Measurements from ENCODE around the gene PYGO2. TPM values are rescaled to one million over a fixed set of nuclear protein-coding genes. Genes with fewer than 3 reads are reported as not detected.

The PYGO2 gene
- total and polyA plus RNA-seq, 8 donors = 26.6 to 42.9 (median 37.3) TPM

DNA sequence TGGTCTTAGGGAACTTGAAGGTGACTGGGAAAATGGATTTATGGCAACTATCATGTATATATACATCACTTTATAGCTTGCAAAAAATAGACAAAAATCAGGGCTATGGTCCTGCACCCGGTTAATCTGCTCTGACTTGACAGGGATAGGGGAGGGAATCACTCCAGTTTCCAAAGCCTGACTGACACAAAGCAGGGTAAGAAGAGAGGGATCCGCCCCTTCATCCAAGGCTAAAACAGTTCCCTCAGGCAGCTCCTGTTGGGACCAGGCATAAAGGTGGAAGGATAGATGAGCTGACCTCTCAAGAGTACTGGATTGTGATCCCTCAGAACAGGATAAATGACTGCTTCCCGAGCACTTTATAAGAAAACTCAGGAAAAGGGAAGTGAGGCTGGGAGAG lies 7.0 kb downstream of the PYGO2 start:
- TF ChIP-seq CTCF (IDR thresholded peaks at IDR 0.05) = no peak
- Histone ChIP-seq H3K27me3 (no peaks in the 10 kb centered on the region), H3K27ac (peak overlapping the region in 1 of 2 donors; percentile 81), H3K9me3 (no peaks in the 10 kb centered on the region), H3K4me3 (peak overlapping the region in 1 of 2 donors; percentile 14), H3K4me1 (peaks cover 23 to 64% of the 10 kb centered on the region in 2 donors), H3K36me3 (peaks cover 0 to 34% of the 10 kb centered on the region in 2 donors)
- intact Hi-C loops (cut with DNase I) = loop anchor here in 1 of 2 donors (10.0 kb wide), 1 partner anchor 110 kb away; the partner anchor contains the start of gene EFNA4
- ATAC-seq (no peak), DNase-seq (no peak)

DNA sequence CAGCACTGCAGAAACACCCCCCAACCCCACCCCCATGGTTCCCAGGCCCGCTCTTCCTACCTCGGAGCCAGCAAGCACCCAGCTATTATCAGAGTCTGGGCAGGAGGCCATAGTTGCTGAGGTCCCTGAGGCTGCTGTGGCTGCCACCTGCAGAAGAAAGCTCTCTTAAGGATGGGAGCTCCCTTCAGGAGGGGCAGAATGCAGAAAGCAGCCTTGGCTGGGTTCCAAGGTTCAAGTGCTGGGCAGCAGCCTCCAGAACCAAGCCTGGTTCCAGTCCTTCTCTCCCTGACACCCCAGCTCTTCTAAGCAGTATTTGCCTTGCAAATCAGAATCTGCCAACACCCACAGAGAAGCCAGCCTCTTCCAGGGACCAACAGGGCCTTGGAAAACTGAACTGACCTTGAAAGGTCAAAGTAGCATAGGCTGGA lies 8.0 kb downstream of the PYGO2 start:
- ATAC-seq (no peak), DNase-seq (no peak)
- intact Hi-C loops (cut with DNase I) = loop anchor here in 1 of 2 donors (10.0 kb wide), 1 partner anchor 111 kb away; the partner anchor contains the start of gene EFNA4
- no peak for TF ChIP-seq CTCF (IDR thresholded peaks at IDR 0.05)
- H3K36me3 ChIP-seq = peaks cover 0 to 25% of the 10 kb centered on the region in 2 donors
- H3K27me3 ChIP-seq = no peaks in the 10 kb centered on the region
- H3K9me3 ChIP-seq = no peaks in the 10 kb centered on the region
- H3K27ac ChIP-seq = no peak overlapping the region
- peaks cover 23 to 63% of the 10 kb centered on the region in 2 donors for H3K4me1 ChIP-seq
- no peak overlapping the region for H3K4me3 ChIP-seq

GRCh38 chr1:154952664-154953063 lies 8.9 kb downstream of the PYGO2 start:
- no peak overlapping the region for H3K27ac ChIP-seq
- H3K27me3 ChIP-seq = no peaks in the 10 kb centered on the region
- H3K4me3 ChIP-seq = no peak overlapping the region
- TF ChIP-seq CTCF (IDR thresholded peaks at IDR 0.05) = no peak
- peaks cover 23 to 53% of the 10 kb centered on the region in 2 donors for H3K4me1 ChIP-seq
- ATAC-seq (no peak), DNase-seq (no peak)
- H3K36me3 ChIP-seq = peaks cover 0 to 25% of the 10 kb centered on the region in 2 donors
- intact Hi-C loops (cut with DNase I) = loop anchor here in 1 of 2 donors (10.0 kb wide), 1 partner anchor 112 kb away; the partner anchor contains the start of gene EFNA4
- no peaks in the 10 kb centered on the region for H3K9me3 ChIP-seq

DNA sequence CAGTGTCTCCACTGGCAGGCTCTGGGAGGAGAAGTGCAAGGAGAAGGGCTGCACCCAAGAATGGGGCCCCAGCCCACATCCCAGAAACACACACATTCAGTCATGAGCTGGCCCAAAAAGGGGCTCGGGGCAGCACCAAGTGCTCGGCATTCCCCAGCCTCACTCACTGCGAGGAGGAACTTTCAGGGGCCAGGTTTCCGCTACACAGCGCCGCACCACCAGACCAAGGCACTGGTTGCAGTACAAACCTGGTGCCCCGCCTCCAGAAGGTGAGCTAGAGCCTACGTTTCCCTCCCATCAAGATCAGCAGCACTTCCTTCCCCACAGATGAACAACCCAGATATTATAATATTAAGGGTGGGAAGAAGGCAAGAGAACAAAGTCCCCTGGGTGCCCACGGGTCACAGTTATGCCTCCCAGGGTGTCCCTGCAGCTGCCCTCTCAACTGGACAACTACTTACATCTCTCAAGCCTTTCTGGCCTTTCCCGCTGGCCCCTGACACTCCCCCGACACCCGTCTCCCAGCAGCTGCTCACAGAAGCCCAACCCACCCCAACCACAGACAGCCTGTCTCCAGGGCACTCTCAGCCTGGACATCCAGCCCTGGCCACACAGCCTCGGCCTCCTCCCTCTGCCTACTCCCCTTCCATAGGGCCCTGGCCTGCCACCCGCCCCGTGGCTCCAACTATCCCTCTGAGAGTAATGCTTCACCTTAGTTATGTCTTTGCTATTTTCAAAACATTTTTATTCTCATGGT lies 9.5 kb downstream of the PYGO2 start:
- Histone ChIP-seq H3K36me3 (peaks cover 0 to 30% of the 10 kb centered on the region in 2 donors), H3K27ac (no peak overlapping the region), H3K4me3 (no peak overlapping the region), H3K4me1 (peaks cover 21 to 47% of the 10 kb centered on the region in 2 donors), H3K9me3 (no peaks in the 10 kb centered on the region), H3K27me3 (no peaks in the 10 kb centered on the region)
- ATAC-seq (no peak), DNase-seq (no peak)
- intact Hi-C loops (cut with DNase I) = loop anchor here in 1 of 2 donors (10.0 kb wide), 1 partner anchor 113 kb away; the partner anchor contains the start of gene EFNA4
- TF ChIP-seq CTCF (IDR thresholded peaks at IDR 0.05) = no peak

- intact Hi-C loops (cut with DNase I) = no loop called here
- DNase-seq (no peak), ATAC-seq (no peak)
- TF ChIP-seq CTCF (IDR thresholded peaks at IDR 0.05) = no peak
- H3K4me3 ChIP-seq = no peak overlapping the region
- peaks cover 0 to 25% of the 10 kb centered on the region in 2 donors for H3K4me1 ChIP-seq
- H3K36me3 ChIP-seq = peaks cover 0 to 55% of the 10 kb centered on the region in 2 donors
- H3K27me3 ChIP-seq = no peaks in the 10 kb centered on the region
- no peaks in the 10 kb centered on the region for H3K9me3 ChIP-seq
- H3K27ac ChIP-seq = no peak overlapping the region
Measured at GRCh38 chr1:154948079-154948478, 13.5 kb downstream of the PYGO2 start.

All from left lung (tissue), 10 donors.